Mesenchymal stem cell (in vitro differentiated cells and primary cell): ENCODE measurements around the gene WASL.
A peak's percentile ranks its signal among the peaks of the same experiment; 100 is the strongest.

ENCODE experiments used
- DNase-seq: peaks from one replicate; pipeline ENCODE4 v3.0.0-alpha.2; 2013
- H2AFZ ChIP-seq: one replicate; pipeline ENCODE4 v1.6.1; 2013; ENCODE audit warnings: low read depth, mild to moderate bottlenecking, control low read depth, inconsistent platforms, low read length, moderate library complexity
- H2AK5ac ChIP-seq: 2 replicates; pipeline ENCODE4 v1.6.1; 2013; ENCODE audit warnings: low read length, moderate library complexity, mild to moderate bottlenecking, inconsistent platforms; ENCODE audit not compliant: severe bottlenecking
- H2BK120ac ChIP-seq: one replicate; pipeline ENCODE4 v1.6.1; 2013; ENCODE audit warnings: low read depth, mild to moderate bottlenecking, inconsistent platforms, low read length, moderate library complexity
- H2BK12ac ChIP-seq, 2 experiments: one replicate each; pipeline ENCODE4 v1.6.1; 2013; ENCODE audit warnings: inconsistent platforms in 2 of 2, low read length in 2 of 2, mild to moderate bottlenecking in 2 of 2, moderate library complexity in 2 of 2, control low read depth in 1 of 2
- H2BK15ac ChIP-seq: one replicate; pipeline ENCODE4 v1.6.1; 2013; ENCODE audit warnings: mild to moderate bottlenecking, low read depth, inconsistent platforms; ENCODE audit not compliant: poor library complexity, severe bottlenecking
- H2BK5ac ChIP-seq: 2 replicates; pipeline ENCODE4 v1.6.1; 2013; ENCODE audit warnings: low read depth, mild to moderate bottlenecking, low read length, control low read depth, inconsistent platforms; ENCODE audit not compliant: poor library complexity, severe bottlenecking
- H3K14ac ChIP-seq, 2 experiments: one replicate each; pipeline ENCODE4 v1.6.1; 2013; ENCODE audit warnings: inconsistent platforms in 2 of 2, low read length in 2 of 2, control low read depth in 1 of 2, mild to moderate bottlenecking in 1 of 2, moderate library complexity in 1 of 2
- H3K18ac ChIP-seq, 2 experiments: one replicate each; pipeline ENCODE4 v1.6.1; 2013; ENCODE audit warnings: inconsistent platforms in 2 of 2, low read length in 2 of 2, control low read depth in 1 of 2, low read depth in 1 of 2, mild to moderate bottlenecking in 1 of 2
- H3K23ac ChIP-seq, 2 experiments: one replicate each; pipeline ENCODE4 v1.6.1; 2013; ENCODE audit warnings: inconsistent platforms in 2 of 2, low read length in 2 of 2, mild to moderate bottlenecking in 2 of 2, moderate library complexity in 2 of 2, control low read depth in 1 of 2
- H3K27ac ChIP-seq: 2 replicates; pipeline ENCODE4 v1.5.1; 2013; ENCODE audit warnings: mild to moderate bottlenecking, moderate library complexity, low read length, control low read depth, inconsistent platforms; ENCODE audit not compliant: poor library complexity, severe bottlenecking
- H3K27me3 ChIP-seq, 2 experiments: 2 replicates each; pipeline versions ENCODE4 v1.6.1 to v1.7.0; 2013; ENCODE audit warnings: low read length in 2 of 2, mild to moderate bottlenecking in 2 of 2, moderate library complexity in 2 of 2, control low read depth in 1 of 2, inconsistent platforms in 1 of 2; ENCODE audit not compliant: control insufficient read depth in 1 of 2, insufficient read depth in 1 of 2
- H3K36me3 ChIP-seq, 2 experiments: 2 replicates each; pipeline versions ENCODE4 v1.6.1 to v1.7.0; 2013; ENCODE audit warnings: low read length in 2 of 2, control low read depth in 1 of 2, inconsistent platforms in 1 of 2, low read depth in 1 of 2, mild to moderate bottlenecking in 1 of 2; ENCODE audit not compliant: insufficient read depth in 2 of 2, control insufficient read depth in 1 of 2
- H3K4ac ChIP-seq, 2 experiments: one replicate each; pipeline ENCODE4 v1.6.1; 2013; ENCODE audit warnings: inconsistent platforms in 2 of 2, low read length in 2 of 2, mild to moderate bottlenecking in 2 of 2, moderate library complexity in 2 of 2, control low read depth in 1 of 2, low read depth in 1 of 2
- H3K4me1 ChIP-seq: 2 replicates; pipeline ENCODE4 v1.6.1; 2013; ENCODE audit warnings: low read depth, low read length, control low read depth; ENCODE audit not compliant: control insufficient read depth, insufficient read depth
- H3K4me2 ChIP-seq: 2 replicates; pipeline ENCODE4 v1.6.1; 2013; ENCODE audit warnings: low read length, mild to moderate bottlenecking, inconsistent platforms; ENCODE audit not compliant: poor library complexity, severe bottlenecking
- H3K4me3 ChIP-seq, 2 experiments: 2 replicates each; pipeline versions ENCODE4 v1.5.1 to v1.7.0; 2013; ENCODE audit warnings: low read length in 2 of 2, mild to moderate bottlenecking in 2 of 2, control low read depth in 1 of 2, low read depth in 1 of 2; ENCODE audit not compliant: insufficient read depth in 1 of 2
- H3K79me1 ChIP-seq: replicated peaks from 2 replicates; pipeline ENCODE4 v1.6.1; 2013; ENCODE audit warnings: mild to moderate bottlenecking, control low read depth, low read length, inconsistent platforms; ENCODE audit not compliant: poor library complexity, severe bottlenecking
- H3K9ac ChIP-seq: 2 replicates; pipeline ENCODE4 v1.7.0; 2013; ENCODE audit warnings: mild to moderate bottlenecking, low read length, moderate library complexity
- H3K9me3 ChIP-seq: 2 replicates; pipeline ENCODE4 v1.7.0; 2013; ENCODE audit warnings: mild to moderate bottlenecking, low read length; ENCODE audit not compliant: control insufficient read depth
- H4K8ac ChIP-seq: one replicate; pipeline ENCODE4 v1.6.1; 2013; ENCODE audit warnings: inconsistent platforms, mild to moderate bottlenecking, low read length, moderate library complexity
- H4K91ac ChIP-seq: one replicate; pipeline ENCODE4 v1.6.1; 2013; ENCODE audit warnings: mild to moderate bottlenecking, low read length, inconsistent platforms
- WGBS: methylation state at CpG from one replicate; pipeline ENCODE4 v1.1.7; 2013; ENCODE audit warnings: mixed read lengths; 5-methylcytosine and 5-hydroxymethylcytosine counted together

The WASL gene

GRCh38 chr7:123748171-123748733 lies 551 bp downstream of the WASL start:
- Histone ChIP-seq H3K18ac (peak overlapping the region; percentile 84 to 98), H3K27ac (peak overlapping the region; percentile 98), H3K79me1 (no peaks in the 10 kb centered on the region), H3K9ac (peak overlapping the region; percentile 95), H3K14ac (peak overlapping the region in 1 of 2 experiments; percentile 99), H4K8ac (peak overlapping the region; percentile 78), H2BK15ac (peak overlapping the region; percentile 96), H2BK12ac (peak overlapping the region in 1 of 2 experiments; percentile 86), H3K23ac (peak overlapping the region; percentile 8 to 81), H3K4me3 (peak overlapping the region; percentile 92 to 95), H3K4me1 (no peaks in the 10 kb centered on the region), H3K36me3 (no peaks in the 10 kb centered on the region), H4K91ac (peak overlapping the region; percentile 60), H2AK5ac (no peak overlapping the region), H3K4me2 (peak overlapping the region; percentile 95), H2BK120ac (peak overlapping the region; percentile 75), H2BK5ac (peak overlapping the region; percentile 90), H3K9me3 (no peaks in the 10 kb centered on the region), H3K27me3 (no peaks in the 10 kb centered on the region), H2AFZ (peak overlapping the region; percentile 98), H3K4ac (peak overlapping the region; percentile 29 to 100)
- 0% methylated on average over 40 of the region's 46 CpGs for WGBS
- peak; percentile 58 for DNase-seq

- H3K4ac ChIP-seq = peak overlapping the region; percentile 29 to 95
- H3K4me2 ChIP-seq = peak overlapping the region; percentile 95
- H3K9ac ChIP-seq = peak overlapping the region; percentile 95
- no peaks in the 10 kb centered on the region for H3K27me3 ChIP-seq
- no peak overlapping the region for H2BK5ac ChIP-seq
- H3K79me1 ChIP-seq = no peaks in the 10 kb centered on the region
- peak; percentile 90 for DNase-seq
- no peak overlapping the region for H2BK15ac ChIP-seq
- under 1% methylated on average over 10 of the region's 12 CpGs for WGBS
- H4K8ac ChIP-seq = peak overlapping the region; percentile 75
- no peak overlapping the region for H2AFZ ChIP-seq
- H4K91ac ChIP-seq = no peak overlapping the region
- H3K36me3 ChIP-seq = no peaks in the 10 kb centered on the region
- H3K4me1 ChIP-seq = no peaks in the 10 kb centered on the region
- H2AK5ac ChIP-seq = peak overlapping the region; percentile 8
- H3K18ac ChIP-seq = peak overlapping the region; percentile 84 to 98
- no peak overlapping the region for H2BK12ac ChIP-seq
- H3K9me3 ChIP-seq = no peaks in the 10 kb centered on the region
- H2BK120ac ChIP-seq = no peak overlapping the region
- peak overlapping the region in 1 of 2 experiments; percentile 40 for H3K23ac ChIP-seq
- peak overlapping the region in 1 of 2 experiments; percentile 75 for H3K14ac ChIP-seq
- peak overlapping the region; percentile 92 to 95 for H3K4me3 ChIP-seq
- peak overlapping the region; percentile 74 for H3K27ac ChIP-seq
Observed at GRCh38 chr7:123747620-123748141, 1.1 kb downstream of the WASL start.

GRCh38 chr7:123746931-123747488 lies 1.8 kb downstream of the WASL start:
- Histone ChIP-seq H3K4me1 (no peaks in the 10 kb centered on the region), H3K4me3 (peak overlapping the region in 1 of 2 experiments; percentile 95), H3K4me2 (peak overlapping the region; percentile 95), H3K9ac (peak overlapping the region; percentile 95), H3K27ac (peak overlapping the region; percentile 74), H2AK5ac (no peak overlapping the region), H3K18ac (no peak overlapping the region), H3K79me1 (no peaks in the 10 kb centered on the region), H3K36me3 (no peaks in the 10 kb centered on the region), H2BK12ac (no peak overlapping the region), H3K4ac (no peak overlapping the region), H3K14ac (no peak overlapping the region), H2AFZ (no peak overlapping the region), H2BK5ac (no peak overlapping the region), H3K27me3 (no peaks in the 10 kb centered on the region), H4K91ac (no peak overlapping the region), H3K23ac (no peak overlapping the region), H4K8ac (no peak overlapping the region), H2BK15ac (no peak overlapping the region), H2BK120ac (no peak overlapping the region), H3K9me3 (no peaks in the 10 kb centered on the region)
- DNase-seq = peak; percentile 18
- WGBS = 38% methylated on average over 4 of the region's 4 CpGs

- H3K9me3 ChIP-seq = no peaks in the 10 kb centered on the region
- no peak overlapping the region for H4K91ac ChIP-seq
- no peak overlapping the region for H3K14ac ChIP-seq
- H3K23ac ChIP-seq = no peak overlapping the region
- H3K27ac ChIP-seq = no peak overlapping the region
- H3K4ac ChIP-seq = no peak overlapping the region
- no peaks in the 10 kb centered on the region for H3K27me3 ChIP-seq
- no peak overlapping the region for H4K8ac ChIP-seq
- peak overlapping the region; percentile 95 for H3K9ac ChIP-seq
- peak overlapping the region; percentile 35 for H3K4me2 ChIP-seq
- H2BK5ac ChIP-seq = no peak overlapping the region
- no peaks in the 10 kb centered on the region for H3K36me3 ChIP-seq
- no peaks in the 10 kb centered on the region for H3K79me1 ChIP-seq
- no peak overlapping the region for H2BK12ac ChIP-seq
- H3K4me3 ChIP-seq = peak overlapping the region in 1 of 2 experiments; percentile 95
- no peak overlapping the region for H3K18ac ChIP-seq
- DNase-seq = no peak
- H2AK5ac ChIP-seq = no peak overlapping the region
- no peak overlapping the region for H2AFZ ChIP-seq
- H3K4me1 ChIP-seq = no peaks in the 10 kb centered on the region
- 65% methylated on average over 2 of the region's 2 CpGs for WGBS
- H2BK120ac ChIP-seq = no peak overlapping the region
- H2BK15ac ChIP-seq = no peak overlapping the region
Observed at GRCh38 chr7:123746055-123746454, 2.7 kb downstream of the WASL start.
